Iris pigment epithelial cell (primary cell): ENCODE data around the gene TRMT10C.
"Not testable (repeated sequence)": the region's sequence is repeated elsewhere in the genome, so short reads cannot be mapped to it uniquely, and the experiment has no call there.

Experiments used
- DNase-seq: peaks from one replicate; pipeline ENCODE4 v3.0.0-alpha.2; 2011; ENCODE audit warnings: low read depth

Gene TRMT10C

DNA sequence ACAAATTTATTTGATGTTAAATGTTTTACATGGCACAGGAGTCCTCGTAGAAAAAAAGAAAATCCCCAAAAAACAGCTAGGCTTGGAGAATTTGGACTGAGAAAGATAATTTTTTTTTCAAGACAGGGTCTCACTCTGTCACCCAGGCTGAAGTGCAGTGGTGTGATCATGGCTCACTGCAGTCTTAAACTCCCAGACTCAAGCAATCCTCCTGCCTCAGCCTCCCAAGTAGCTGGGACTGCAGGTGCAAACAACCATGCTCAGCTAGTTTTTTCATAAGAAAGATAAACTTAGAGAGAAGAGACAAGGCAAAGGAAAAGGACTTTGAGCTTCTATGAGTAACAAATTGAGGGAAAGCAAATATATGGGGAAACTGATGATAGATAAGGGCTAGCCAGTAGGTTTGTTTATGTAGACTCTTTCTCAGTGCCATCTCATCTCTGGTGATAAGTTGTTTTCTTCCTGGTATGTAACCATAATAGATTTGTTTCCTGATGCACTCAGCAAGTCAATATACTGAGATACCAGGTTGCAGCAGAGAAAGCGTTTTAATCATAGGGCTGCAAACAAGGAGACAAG, 13.1 kb upstream of the TRMT10C start:
- DNase-seq, result no peak

GRCh38 chr3:101549473-101549872, 12.2 kb upstream of the TRMT10C start:
- DNase-seq, result no peak

GRCh38 chr3:101551359-101552081, 10.1 kb upstream of the TRMT10C start:
- DNase-seq, result not testable (repeated sequence)

DNA sequence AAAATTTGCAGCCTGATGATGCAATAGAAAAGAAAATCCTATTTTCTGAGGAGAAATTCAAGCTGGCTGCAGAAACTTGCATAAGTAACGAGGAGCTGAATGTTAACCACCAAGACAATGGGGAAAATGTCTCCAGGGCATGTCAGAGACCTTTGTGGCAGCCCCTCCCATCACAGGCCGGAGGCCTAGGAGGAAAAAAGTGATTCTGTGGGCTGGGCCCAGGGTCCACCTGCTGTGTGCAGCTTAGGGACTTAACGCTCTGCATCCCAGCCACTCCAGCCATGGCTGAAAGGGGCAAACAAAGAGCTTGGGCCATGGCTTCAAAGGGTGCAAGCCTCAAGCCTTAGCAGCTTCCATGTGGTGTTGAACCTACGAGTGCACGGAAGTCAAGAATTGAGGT, 8.3 kb upstream of the TRMT10C start:
- not testable (repeated sequence) for DNase-seq

GRCh38 chr3:101556064-101556463, 5.6 kb upstream of the TRMT10C start:
- no peak for DNase-seq

DNA sequence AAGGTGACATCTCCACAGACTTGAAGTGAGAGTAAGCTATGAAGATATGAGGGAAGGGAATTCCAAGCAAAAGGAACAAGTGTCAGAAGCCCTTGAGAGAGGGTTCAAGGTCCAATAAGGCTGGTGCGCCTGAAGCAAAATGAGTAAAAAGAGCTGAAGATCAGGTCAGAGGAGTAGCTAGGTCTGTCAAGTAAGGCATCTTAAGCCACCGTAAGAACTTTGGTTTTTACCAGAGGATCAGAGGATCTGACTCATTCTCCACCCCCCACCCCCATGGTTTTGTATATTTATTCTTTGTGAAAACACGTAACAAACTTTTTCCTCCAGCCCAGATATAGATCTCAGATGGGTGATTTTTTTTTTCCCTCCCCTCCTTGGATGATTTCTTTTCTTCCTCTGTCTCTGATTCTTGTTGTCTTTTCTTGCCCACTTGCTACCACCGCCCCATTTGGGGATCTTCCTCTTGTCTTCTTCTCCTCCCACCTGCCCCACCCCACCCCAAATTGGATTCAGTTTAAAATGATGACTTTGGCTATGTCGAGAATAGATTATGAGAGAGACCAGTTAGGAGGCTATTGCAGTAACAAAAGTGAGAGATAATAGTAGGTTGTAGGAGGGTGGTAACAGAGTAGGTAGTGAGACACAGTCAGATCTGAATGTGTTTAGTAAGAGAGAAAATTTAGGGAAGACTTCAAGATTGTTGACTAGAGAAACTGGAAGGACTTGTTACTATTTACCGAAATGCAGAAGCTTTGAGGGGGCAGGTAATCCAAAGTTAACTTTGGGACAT, 6.1 kb downstream of the TRMT10C start:
- peak; percentile 85 for DNase-seq

DNA sequence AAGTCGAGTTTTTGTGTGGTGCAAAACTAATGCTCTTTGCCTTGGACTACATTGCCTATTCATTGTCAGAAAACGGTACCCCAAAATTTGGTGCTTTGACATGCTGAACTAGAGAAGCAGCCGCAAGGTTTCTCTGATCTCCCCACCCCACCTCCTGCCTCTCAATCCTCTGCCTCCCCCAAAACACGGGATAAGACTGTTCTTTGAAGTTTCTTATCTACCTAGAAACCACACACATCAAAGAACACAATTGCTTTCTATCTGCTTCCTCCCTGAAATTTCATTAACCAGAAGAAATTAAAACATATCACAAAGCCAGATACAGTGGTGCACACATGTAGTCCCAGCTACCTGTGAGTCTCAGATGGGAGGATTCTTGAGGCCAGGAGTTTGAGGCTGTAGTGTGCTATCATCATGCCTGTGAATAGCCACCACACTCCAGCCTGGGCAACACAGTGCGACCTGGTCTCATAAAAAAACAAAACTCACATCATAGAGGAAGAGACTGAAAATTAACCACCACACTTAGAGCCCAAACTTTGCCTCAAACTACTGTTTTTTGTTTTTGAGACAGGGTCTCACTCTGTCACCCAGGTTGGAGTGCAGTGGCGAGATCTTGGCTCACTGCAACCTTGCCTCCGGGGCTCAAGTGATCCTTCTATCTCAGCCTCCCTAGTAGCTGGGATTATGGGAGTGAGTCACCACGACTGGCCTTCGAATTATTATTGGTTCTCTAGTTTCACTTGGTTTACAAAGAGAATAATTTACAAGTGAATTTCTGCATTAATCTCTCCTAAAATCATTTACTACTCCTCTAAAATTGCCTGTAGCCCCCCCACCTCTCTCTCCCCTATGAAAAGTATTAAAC, 9.6 kb downstream of the TRMT10C start:
- peak; percentile 24 for DNase-seq

DNA sequence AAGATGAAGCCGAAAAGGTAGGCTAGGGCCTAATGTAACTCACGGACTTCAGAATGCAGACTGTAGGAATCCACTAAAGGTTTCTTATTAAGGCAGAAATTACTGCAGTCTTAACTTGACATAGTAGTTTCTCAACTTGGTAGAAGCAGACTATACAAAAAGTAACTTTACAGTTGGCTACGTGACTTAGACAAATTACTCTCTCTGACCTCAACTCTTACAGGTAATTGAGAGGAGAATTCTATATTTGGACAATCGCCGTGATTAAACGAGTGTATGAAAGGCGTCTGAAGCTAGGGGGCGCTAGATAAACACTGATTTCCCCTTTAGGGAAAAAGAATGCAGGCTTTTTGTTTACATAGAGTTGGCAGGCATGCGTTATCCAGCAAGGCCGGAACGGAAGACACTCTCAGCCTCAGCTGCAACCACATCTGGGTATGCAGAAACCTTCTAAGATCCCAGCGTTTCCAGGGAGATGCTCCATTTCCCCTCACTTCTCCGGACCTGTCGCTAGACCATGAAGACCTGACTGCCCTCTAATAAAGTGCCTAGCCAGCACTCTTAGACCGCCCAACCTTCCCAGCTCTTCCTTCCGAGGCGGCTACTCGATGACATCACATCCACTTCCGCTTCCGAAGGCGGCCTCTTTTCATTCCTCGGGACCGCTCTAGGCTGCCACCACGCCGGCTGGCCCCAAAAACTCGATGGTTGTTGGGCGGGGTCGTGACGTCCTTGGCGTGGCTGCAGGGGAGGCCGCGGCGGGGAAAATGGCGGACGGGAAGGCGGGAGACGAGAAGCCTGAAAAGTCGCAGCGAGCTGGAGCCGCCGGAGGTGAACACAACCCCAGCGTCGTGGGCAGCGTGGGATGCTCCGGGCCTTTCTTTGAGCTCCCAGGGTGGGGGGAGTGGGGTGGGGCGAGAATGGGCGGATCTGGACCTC, 12.1 kb downstream of the TRMT10C start, which contains the start of gene PCNP:
Gene PCNP (plus strand): TSS at position 732 of the 939 bp plus-strand sequence. CDS start 36 bp downstream, at position 768.
- DNase-seq, result peak; percentile 99

DNA sequence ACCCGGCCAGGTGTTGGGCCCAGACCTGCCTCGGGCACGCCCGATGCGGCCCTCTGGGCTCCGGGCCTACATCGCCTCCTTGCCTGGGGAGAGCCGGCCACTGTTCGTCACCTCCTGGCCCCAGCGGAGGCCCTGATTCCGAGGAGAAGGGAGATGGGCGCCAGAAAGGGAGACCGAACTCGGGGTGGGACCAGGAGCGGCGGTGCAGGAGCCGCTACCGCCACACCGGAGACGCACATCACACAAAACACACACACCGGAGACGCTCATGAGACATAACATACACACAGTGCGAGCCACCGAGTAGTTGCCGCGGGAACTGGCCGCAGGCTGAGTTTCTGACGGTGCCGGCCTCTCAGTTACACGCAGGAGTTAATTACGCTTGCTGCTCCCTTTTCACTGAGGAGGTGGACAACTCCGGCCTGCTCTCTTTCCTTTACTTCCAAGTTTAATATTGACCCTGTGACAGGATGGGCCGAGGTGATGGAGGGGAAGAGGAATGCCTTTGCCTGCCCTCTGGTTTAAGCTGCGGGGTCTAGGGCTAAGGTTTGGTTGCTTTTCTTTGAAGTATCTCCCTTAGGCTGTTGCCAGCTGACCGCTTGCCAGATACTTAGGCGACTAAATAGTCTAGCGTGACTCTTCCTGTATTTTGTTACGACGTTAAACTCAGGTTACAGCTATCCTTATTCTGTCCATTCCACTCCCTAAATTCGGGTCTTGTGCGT, 12.9 kb downstream of the TRMT10C start:
- DNase-seq, result peak; percentile 53

DNA sequence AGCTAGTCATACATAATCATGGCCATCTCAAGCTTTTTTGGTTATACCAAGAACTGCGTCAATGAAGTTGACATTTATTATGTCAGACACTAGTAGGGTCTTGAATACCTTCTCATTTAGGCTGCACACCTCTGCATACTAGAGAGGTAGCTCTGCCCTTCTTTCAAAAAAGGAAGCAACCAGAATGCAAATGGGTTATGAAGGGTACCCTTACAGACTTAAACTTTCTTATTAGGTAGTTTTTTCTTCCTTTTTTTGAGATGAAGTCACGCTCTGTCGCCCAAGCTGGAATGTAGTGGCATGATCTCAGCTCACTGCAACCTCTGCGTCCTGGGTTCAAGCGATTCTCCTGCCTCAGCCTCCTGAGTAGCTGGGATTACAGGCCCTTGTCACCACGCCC, 15.6 kb downstream of the TRMT10C start:
- DNase-seq, result no peak

GRCh38 chr3:101588616-101589015, 26.9 kb downstream of the TRMT10C start:
- DNase-seq, result no peak

DNA sequence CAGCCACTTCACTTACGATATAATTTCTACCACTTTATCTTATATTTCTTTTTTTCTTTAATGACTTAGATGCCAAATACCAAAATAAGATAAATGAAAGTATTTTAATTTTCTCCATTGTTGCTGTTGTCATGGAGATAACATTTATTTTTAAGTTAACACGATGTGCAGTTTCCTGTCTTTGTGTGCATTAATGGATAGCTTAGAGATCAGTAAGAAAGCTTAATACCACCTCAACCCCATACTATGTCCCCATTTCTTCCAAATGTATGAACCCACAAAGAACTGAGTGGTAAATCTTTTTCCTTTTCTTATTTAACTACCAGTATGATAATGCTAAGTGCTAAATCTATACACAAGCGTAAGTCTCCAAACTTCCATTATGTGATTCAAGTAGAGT, 29.4 kb downstream of the TRMT10C start:
- DNase-seq, result no peak

DNA sequence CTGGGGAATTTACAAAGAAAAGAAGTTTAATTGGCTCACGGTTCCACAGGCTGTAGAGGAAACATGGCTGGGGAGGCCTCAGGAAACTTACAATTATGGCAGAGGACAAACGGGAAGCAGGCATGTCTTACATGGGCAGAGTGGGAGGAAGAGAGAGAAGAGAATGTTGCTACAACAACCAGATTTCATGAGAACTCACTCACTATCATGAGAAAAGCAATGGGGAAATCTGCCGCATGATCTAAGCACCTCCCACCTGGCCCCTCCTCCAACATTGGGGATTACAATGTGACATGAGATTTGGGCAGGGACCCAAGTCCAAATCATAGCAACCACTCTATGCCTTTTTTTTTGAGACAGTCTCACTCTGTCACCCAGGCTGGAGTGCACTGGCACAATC, 41.1 kb downstream of the TRMT10C start:
- DNase-seq, result no peak

- DNase-seq, result no peak
Observed at GRCh38 chr3:101603184-101603583, 41.5 kb downstream of the TRMT10C start.

DNA sequence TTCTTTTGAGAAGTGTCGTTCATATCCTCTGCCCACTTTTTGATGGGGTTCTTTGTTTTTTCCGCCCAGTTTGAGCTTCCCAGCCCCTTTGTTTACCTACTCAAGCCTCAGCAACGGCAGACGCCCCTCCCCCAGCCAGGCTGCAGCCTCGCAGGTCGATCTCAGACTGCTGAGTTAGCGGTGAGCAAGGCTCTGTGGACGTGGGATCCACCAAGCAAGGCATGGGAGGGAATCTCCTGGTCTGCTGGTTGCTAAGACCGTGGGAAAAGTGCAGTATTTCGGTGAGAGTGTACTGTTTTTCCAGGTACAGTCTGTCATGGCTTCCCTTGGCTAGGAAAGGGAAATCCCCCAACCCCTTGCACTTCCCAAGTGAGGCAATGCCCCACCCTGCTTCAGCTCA, 43.7 kb downstream of the TRMT10C start:
- DNase-seq, result not testable (repeated sequence)

GRCh38 chr3:101611023-101611422, 49.4 kb downstream of the TRMT10C start:
- no peak for DNase-seq

- not testable (repeated sequence) for DNase-seq
Observed at GRCh38 chr3:101613014-101613413, 51.3 kb downstream of the TRMT10C start.

DNA sequence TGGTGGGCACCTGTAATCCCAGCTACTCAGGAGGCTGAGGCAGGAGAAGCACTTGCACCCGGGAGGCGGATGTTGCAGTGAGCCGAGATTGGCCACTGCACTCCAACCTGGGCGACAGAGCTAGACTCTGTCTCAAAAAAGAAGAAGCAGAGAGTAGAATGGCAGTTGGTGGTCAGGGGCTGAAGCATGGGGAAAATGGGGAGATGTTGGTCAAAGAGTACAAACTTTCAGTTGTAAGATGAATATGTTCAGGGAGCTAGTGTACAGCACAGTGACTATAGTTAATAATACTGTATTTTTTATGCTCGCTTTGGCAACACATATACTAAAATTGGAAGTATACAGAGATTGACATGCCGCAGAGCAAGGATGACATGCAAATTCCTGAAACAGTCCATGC, 53.9 kb downstream of the TRMT10C start:
- DNase-seq, result no peak
